ENCODE measurements around the gene CXCL3.

The CXCL3 gene

GRCh38 chr4:74073358-74073757, 34.9 kb upstream of the CXCL3 start:
- TF ChIP-seq, protein P1, sequence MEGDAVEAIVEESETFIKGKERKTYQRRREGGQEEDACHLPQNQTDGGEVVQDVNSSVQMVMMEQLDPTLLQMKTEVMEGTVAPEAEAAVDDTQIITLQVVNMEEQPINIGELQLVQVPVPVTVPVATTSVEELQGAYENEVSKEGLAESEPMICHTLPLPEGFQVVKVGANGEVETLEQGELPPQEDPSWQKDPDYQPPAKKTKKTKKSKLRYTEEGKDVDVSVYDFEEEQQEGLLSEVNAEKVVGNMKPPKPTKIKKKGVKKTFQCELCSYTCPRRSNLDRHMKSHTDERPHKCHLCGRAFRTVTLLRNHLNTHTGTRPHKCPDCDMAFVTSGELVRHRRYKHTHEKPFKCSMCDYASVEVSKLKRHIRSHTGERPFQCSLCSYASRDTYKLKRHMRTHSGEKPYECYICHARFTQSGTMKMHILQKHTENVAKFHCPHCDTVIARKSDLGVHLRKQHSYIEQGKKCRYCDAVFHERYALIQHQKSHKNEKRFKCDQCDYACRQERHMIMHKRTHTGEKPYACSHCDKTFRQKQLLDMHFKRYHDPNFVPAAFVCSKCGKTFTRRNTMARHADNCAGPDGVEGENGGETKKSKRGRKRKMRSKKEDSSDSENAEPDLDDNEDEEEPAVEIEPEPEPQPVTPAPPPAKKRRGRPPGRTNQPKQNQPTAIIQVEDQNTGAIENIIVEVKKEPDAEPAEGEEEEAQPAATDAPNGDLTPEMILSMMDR (IDR thresholded peaks at IDR 0.05; ENCODE audit: low read depth, low read length, missing control alignments): no peak
- no peak overlapping the region for H3K4me3 ChIP-seq (ENCODE audit: low read depth, low read length)
- no peak for DNase-seq (ENCODE audit: low read depth)

GRCh38 chr4:74072739-74073138, 34.2 kb upstream of the CXCL3 start:
- DNase-seq (ENCODE audit: low read depth): no peak
- TF ChIP-seq, protein P1 (IDR thresholded peaks at IDR 0.05; ENCODE audit: low read depth, low read length, missing control alignments): no peak
- no peak overlapping the region for H3K4me3 ChIP-seq (ENCODE audit: low read depth, low read length)

DNA sequence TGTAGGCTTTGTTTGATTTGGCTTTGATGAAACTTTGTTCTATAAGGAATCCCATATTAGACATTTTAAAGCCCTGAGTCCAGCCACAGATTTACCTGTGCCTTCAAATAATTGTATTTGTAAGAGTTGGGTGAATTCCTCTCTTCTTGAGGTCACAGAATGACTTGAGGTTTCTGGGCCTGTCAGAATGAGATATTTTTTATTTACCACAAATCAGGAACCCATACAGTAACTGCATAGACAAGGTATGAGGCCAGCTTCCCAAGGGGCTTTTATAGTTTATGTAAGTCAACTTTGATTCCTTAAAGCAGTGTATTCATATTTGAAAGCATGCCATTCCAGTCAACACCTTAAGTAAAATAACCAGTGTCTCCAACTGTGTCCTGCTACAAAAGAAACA, 29.1 kb upstream of the CXCL3 start:
- H3K4me3 ChIP-seq (ENCODE audit: low read depth, low read length): no peak overlapping the region
- TF ChIP-seq, protein P1 (IDR thresholded peaks at IDR 0.05; ENCODE audit: low read depth, low read length, missing control alignments): no peak
- no peak for DNase-seq (ENCODE audit: low read depth)

DNA sequence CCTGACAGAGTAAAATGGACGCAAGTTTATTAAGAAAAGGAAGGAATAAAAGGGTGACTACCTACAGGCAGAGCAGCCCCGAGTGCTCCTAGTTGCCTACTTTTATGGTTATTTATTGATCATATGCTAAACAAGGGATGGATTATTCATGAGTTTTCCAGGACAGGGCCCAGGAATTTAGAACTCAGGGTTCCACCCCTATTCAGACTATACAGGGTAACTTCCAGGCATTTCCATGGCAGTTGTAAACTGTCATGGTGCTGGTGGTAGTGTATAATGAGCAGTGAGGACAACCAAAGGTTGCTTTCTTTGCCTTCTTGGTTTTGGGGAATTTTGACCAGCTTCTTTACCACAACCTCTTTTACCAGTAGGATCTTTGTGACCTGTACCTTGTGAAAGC, 27.7 kb upstream of the CXCL3 start:
- no peak overlapping the region for H3K4me3 ChIP-seq (ENCODE audit: low read depth, low read length)
- DNase-seq (ENCODE audit: low read depth): no peak
- TF ChIP-seq, protein P1 (IDR thresholded peaks at IDR 0.05; ENCODE audit: low read depth, low read length, missing control alignments): no peak

GRCh38 chr4:74065115-74065642, 26.7 kb upstream of the CXCL3 start:
- no peak overlapping the region for H3K4me3 ChIP-seq (ENCODE audit: low read depth, low read length)
- no peak for DNase-seq (ENCODE audit: low read depth)
- TF ChIP-seq, protein P1 (IDR thresholded peaks at IDR 0.05; ENCODE audit: low read depth, low read length, missing control alignments): no peak

GRCh38 chr4:74063859-74064258, 25.4 kb upstream of the CXCL3 start:
- no peak overlapping the region for H3K4me3 ChIP-seq (ENCODE audit: low read depth, low read length)
- TF ChIP-seq, protein P1 (IDR thresholded peaks at IDR 0.05; ENCODE audit: low read depth, low read length, missing control alignments): no peak
- DNase-seq (ENCODE audit: low read depth): no peak

GRCh38 chr4:74062953-74063352, 24.5 kb upstream of the CXCL3 start:
- no peak overlapping the region for H3K4me3 ChIP-seq (ENCODE audit: low read depth, low read length)
- TF ChIP-seq, protein P1 (IDR thresholded peaks at IDR 0.05; ENCODE audit: low read depth, low read length, missing control alignments): no peak
- DNase-seq (ENCODE audit: low read depth): no peak
